Activated CD4-positive, CD25-positive, alpha-beta regulatory T cell treated with anti-CD3 and anti-CD28 coated beads, Interleukin-2, amount 50 U/mL, for 16 hours (primary cell): ENCODE measurements around the gene PDIA4.
"Not testable (repeated sequence)": the region's sequence is repeated elsewhere in the genome, so short reads cannot be mapped to it uniquely, and the experiment has no call there.

ENCODE experiments used
- DNase-seq: peaks from one replicate; pipeline ENCODE4 v3.0.0-alpha.2; 2020; ENCODE audit warnings: low read depth, low spot score

PDIA4 gene

GRCh38 chr7:149003560-149004305, 24.6 kb downstream of the PDIA4 start:
- DNase-seq = no peak

- no peak for DNase-seq
Measured at GRCh38 chr7:149003018-149003417, 25.3 kb downstream of the PDIA4 start.

GRCh38 chr7:149002604-149003003, 25.7 kb downstream of the PDIA4 start:
- no peak for DNase-seq

GRCh38 chr7:149001427-149002068, 26.8 kb downstream of the PDIA4 start:
- DNase-seq = no peak

- DNase-seq = no peak
Measured at GRCh38 chr7:149000961-149001360, 27.3 kb downstream of the PDIA4 start.

- no peak for DNase-seq
Measured at GRCh38 chr7:148999192-148999591, 29.1 kb downstream of the PDIA4 start.

- no peak for DNase-seq
Measured at GRCh38 chr7:148997497-148997896, 30.8 kb downstream of the PDIA4 start.

GRCh38 chr7:148994576-148994975, 33.7 kb downstream of the PDIA4 start:
- DNase-seq = no peak

GRCh38 chr7:148993193-148993592, 35.1 kb downstream of the PDIA4 start:
- DNase-seq = no peak

- no peak for DNase-seq
Measured at GRCh38 chr7:148991536-148991935, 36.8 kb downstream of the PDIA4 start.

GRCh38 chr7:148987751-148988512, 40.4 kb downstream of the PDIA4 start:
- no peak for DNase-seq

GRCh38 chr7:148987010-148987750, 41.1 kb downstream of the PDIA4 start:
- peak; percentile 70 for DNase-seq

GRCh38 chr7:148986742-148987009, 41.6 kb downstream of the PDIA4 start:
- DNase-seq = no peak

- peak; percentile 61 for DNase-seq
Measured at GRCh38 chr7:148983200-148984146, 44.8 kb downstream of the PDIA4 start.

GRCh38 chr7:148982654-148983199, 45.6 kb downstream of the PDIA4 start:
- DNase-seq = no peak

GRCh38 chr7:148979827-148980226, 48.5 kb downstream of the PDIA4 start:
- no peak for DNase-seq

GRCh38 chr7:148979072-148979471, 49.2 kb downstream of the PDIA4 start:
- DNase-seq = not testable (repeated sequence)

GRCh38 chr7:148978091-148978490, 50.2 kb downstream of the PDIA4 start:
- DNase-seq = no peak

- DNase-seq = no peak
Measured at GRCh38 chr7:148975896-148976295, 52.4 kb downstream of the PDIA4 start.

- DNase-seq = no peak
Measured at GRCh38 chr7:148973256-148973655, 55.0 kb downstream of the PDIA4 start.

GRCh38 chr7:148972375-148972774, 55.9 kb downstream of the PDIA4 start:
- no peak for DNase-seq
